GM12801 (cell line): ENCODE results near the gene GZF1.

Experiments
- TF ChIP-seq, protein P1 (sequence below): IDR thresholded peaks from one replicate; pipeline ENCODE4 v1.5.1; 2011; ENCODE audit warnings: control low read depth; ENCODE audit not compliant: insufficient read length; ENCODE audit errors: extremely low read depth

The GZF1 gene

GRCh38 chr20:23361476-23362391, at the start of gene GZF1:
GZF1 (plus strand) TSS chr20:23362182; CDS start chr20:23364384, 2,202 bp downstream.
- TF ChIP-seq, protein P1, sequence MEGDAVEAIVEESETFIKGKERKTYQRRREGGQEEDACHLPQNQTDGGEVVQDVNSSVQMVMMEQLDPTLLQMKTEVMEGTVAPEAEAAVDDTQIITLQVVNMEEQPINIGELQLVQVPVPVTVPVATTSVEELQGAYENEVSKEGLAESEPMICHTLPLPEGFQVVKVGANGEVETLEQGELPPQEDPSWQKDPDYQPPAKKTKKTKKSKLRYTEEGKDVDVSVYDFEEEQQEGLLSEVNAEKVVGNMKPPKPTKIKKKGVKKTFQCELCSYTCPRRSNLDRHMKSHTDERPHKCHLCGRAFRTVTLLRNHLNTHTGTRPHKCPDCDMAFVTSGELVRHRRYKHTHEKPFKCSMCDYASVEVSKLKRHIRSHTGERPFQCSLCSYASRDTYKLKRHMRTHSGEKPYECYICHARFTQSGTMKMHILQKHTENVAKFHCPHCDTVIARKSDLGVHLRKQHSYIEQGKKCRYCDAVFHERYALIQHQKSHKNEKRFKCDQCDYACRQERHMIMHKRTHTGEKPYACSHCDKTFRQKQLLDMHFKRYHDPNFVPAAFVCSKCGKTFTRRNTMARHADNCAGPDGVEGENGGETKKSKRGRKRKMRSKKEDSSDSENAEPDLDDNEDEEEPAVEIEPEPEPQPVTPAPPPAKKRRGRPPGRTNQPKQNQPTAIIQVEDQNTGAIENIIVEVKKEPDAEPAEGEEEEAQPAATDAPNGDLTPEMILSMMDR, result no peak

GRCh38 chr20:23313271-23313670, 48.7 kb upstream of the GZF1 start:
- TF ChIP-seq, protein P1, result no peak

- TF ChIP-seq, protein P1, result no peak
Observed at GRCh38 chr20:23314699-23315098, 47.3 kb upstream of the GZF1 start.

- TF ChIP-seq, protein P1, result no peak
Observed at GRCh38 chr20:23315099-23315498, 46.9 kb upstream of the GZF1 start.

GRCh38 chr20:23316626-23317025, 45.4 kb upstream of the GZF1 start:
- TF ChIP-seq, protein P1, result no peak

GRCh38 chr20:23317081-23317480, 44.9 kb upstream of the GZF1 start:
- TF ChIP-seq, protein P1, result no peak

GRCh38 chr20:23318347-23318746, 43.6 kb upstream of the GZF1 start:
- TF ChIP-seq, protein P1, result no peak
